KG1 (cell line): Measurements from ENCODE around the gene ADORA1.

Experiments
- DNase-seq: peaks from one replicate; lab custom pipeline; 2025; lab: John Stamatoyannopoulos, UW

Gene ADORA1

DNA sequence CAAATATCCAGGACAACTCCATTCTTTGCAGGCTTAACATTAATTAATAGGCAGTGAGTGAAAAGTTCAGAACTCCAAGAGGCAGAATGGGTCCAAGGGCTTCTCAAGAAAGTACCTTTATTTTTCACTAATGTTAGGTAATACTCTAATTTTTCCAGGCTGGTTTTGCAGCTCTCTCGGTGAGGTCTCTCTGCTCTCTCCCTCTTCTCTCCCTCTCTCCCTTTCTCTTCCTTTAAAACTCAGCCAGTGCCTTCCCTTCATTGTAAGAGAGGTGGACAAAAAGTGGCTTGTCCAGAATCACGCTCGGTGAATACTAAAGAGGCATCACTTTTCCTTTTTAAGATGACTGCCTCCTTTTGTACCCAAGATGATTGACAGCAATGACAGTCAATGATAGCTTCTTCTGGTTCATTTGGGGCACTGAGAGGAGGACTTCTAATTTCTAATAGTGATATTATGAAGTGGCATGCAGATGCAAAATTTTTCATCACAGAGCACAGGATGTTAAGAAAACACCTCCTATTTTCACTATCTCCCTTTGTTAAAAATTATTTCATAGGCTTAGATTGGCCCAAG, 60.3 kb downstream of the ADORA1 start:
- no peak for DNase-seq

DNA sequence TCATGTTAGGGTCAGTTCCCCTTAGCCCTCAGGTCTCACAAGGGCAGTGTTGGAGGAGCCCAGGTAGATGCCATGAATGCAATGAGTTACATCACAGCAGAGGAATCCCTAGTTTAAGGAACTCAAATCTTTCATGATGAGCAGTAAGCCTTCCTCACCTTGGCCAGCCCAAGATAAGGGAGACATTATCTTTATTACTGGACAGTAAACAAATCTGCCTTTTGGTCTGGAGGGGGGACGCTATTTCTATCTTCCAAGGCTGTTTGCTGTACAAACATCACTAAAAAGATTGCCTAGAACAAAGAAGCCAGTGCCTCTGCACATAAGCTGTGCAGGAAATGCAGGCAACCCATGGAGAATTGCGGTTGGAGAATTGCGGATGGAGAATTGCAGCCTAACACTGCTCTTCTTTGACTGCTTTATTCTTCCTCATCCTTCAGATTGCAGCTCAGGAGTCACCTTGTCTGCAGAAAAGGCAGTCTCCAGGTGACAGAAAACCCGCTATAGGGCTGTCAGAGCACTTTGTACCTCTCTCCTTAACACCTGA, 61.2 kb downstream of the ADORA1 start:
- DNase-seq: no peak

- DNase-seq: no peak
Measured at GRCh38 chr1:203189951-203190352, 62.4 kb downstream of the ADORA1 start.

GRCh38 chr1:203190949-203191348, 63.4 kb downstream of the ADORA1 start:
- DNase-seq: no peak

- DNase-seq: no peak
Measured at GRCh38 chr1:203196371-203196770, 68.8 kb downstream of the ADORA1 start.

DNA sequence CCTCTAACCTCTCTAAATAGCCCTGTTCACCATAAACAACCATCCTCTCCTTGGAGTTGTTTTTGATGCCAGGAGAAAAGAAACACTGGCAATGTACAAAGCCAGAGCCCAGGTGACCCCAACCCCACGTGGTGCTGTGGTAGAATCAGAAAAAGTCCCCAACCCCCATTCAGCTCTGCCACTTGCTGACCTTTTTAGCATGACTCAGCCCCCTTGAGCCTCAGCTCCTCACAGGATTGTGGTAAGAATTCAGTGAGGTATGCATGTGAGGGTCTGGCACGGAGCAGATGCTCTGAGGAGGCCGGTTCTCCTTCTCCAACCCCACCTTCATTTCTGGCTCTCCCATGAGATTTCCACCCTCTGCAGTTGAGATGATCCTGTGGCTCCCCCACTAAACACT, 70.1 kb downstream of the ADORA1 start:
- DNase-seq: no peak

DNA sequence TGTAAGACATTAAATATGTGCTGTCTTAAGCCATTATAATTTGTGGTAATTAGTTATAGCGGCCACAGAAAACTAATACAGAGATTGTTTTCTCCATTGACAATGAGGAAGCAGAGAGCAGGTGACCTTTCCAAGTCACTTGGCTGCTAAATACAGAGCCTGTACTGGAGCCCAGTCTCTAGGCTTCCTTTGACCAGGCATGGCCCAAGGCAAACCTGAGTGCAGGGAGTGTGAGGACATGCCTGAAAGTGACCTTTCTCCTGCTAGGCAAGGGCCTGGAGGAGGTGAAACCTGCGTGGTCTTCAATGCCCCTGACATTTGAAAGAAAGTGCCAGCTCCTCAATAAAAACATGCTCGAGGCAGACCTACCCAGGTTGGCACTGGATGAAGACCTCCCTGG, 71.5 kb downstream of the ADORA1 start:
- DNase-seq: no peak

GRCh38 chr1:203199481-203199815, 71.9 kb downstream of the ADORA1 start:
- DNase-seq: no peak

GRCh38 chr1:203199816-203200571, 72.5 kb downstream of the ADORA1 start:
- no peak for DNase-seq

DNA sequence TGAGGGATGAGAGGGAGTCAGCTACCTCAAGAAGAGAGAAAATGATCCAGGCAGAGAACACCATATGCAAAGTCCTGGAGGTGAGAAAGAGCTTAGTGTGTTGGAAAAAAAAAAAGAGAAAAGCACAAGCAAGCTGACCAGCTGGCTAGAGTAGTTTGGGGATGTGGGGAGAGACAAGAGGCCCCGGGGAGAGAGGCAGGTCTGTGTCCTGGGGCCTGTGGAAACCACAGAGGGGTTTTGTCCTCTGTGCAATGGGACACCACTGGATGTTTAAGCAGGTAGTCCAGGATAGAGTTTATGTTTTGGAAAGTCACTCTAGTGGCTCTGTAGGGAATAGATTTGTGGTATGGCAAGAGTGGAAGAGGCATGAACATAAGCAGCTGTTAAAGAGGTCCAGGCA, 73.4 kb downstream of the ADORA1 start:
- no peak for DNase-seq

DNA sequence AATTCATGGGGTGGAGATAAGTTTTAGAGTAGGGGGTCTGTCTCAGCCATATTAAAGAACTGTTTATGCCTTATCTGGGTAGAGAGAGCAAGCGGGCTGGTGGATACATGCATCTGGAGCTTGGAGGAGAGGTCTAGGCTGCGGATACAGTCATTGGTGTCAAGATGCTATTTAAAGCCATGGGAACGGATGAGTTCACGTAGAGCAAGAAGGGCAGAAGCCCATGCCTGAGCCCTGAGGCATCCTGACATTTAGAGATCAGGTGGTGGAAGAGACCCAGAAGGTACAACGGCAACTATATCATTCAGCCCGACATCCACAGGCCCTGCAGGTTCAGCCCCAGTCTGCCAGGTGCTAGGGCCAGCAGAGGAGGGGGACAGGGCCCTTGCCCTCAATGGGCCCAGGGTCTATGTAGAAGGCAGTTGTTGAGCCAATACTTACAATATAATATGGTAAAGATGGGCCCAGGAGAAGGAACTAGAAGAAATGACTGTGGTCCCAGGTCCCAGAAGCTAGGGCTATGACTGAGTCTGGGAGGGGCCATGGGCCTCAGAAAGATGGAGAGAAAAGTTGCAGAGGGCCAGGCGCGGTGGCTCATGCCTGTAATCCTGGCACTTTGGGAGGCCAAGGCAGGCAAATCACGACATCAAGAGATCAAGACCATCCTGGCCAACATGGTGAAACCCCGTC, 74.1 kb downstream of the ADORA1 start:
- no peak for DNase-seq

- DNase-seq: no peak
Measured at GRCh38 chr1:203202431-203203245, 75.1 kb downstream of the ADORA1 start.

DNA sequence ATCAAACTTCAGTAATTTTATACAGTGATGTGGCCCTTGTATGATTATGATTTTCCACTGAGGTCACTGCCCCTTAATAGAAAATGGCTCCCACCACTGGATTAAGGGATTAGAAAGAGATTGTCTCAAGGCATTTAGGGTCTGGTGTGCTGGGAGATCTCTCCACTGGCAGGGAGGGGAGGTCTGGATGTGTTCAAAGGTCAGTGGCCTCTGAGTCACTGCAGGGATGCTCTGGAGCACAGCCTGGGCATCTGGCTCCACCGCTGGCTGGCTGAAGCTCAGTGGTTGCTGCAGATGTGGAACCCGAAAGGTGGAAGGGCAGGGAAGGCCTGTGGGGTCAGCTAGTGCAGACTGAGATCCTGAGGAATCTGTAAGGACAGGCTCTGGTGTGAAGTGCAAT, 77.2 kb downstream of the ADORA1 start:
- DNase-seq: no peak

GRCh38 chr1:203206129-203206687, 78.7 kb downstream of the ADORA1 start:
- no peak for DNase-seq

- DNase-seq: no peak
Measured at GRCh38 chr1:203207751-203208150, 80.2 kb downstream of the ADORA1 start.

DNA sequence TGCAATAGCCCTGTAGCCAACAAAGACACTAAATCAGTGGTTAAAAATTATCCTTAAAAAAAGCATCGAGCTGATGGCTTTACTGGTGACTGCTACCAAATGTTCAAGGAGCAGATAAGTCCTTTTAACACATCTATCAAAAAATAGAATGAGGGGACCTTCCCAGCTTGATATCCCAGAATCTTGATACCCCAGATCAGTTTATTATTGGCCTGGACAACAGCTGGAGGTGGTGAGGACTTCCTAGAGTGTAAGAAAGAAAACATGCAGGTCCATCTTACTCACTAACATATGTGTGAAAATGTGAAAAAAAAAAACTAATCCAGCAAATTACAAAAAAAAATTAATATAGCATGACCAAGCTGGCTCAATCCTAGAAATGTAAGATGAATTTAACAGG, 80.7 kb downstream of the ADORA1 start:
- DNase-seq: no peak

DNA sequence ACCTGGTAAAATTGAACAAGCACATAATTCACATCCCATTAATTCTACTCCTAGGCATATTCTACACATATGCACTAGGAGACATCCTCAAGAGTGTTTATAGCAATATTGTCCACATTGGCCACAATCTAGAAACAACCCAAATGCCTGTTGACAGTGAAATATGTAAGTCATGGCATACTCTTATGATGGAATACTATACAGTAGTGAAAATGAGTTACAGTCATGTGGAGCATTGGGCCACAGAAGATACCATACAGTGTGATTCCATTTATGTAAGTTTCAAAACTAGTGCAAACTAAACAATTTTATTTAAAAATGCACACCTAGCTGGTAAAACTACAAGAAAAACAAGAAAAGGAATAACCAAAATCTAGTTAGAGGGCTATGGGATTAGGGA, 82.8 kb downstream of the ADORA1 start:
- no peak for DNase-seq

DNA sequence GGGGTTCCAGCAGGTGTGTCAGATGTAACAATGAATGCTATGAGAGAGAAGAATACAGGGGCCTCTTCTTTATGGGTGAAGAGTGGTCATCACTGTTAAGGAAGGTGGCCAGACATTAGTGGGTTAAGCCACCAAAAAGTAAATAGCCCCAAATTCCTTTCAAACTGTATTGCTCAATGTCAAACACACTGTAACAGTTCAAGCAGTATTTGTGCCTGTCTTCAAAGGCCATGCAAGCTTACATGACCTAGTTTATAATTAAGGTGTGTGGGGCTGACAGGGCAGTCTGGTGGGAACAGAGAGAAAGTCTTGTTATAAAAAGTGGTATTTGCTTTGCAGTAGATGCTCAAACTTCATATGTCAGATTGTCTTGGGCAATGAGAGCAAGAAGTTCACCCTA, 83.5 kb downstream of the ADORA1 start:
- no peak for DNase-seq

- DNase-seq: no peak
Measured at GRCh38 chr1:203211812-203212211, 84.3 kb downstream of the ADORA1 start.

GRCh38 chr1:203213126-203213525, 85.6 kb downstream of the ADORA1 start:
- DNase-seq: no peak

GRCh38 chr1:203214871-203215270, 87.3 kb downstream of the ADORA1 start:
- DNase-seq: no peak

DNA sequence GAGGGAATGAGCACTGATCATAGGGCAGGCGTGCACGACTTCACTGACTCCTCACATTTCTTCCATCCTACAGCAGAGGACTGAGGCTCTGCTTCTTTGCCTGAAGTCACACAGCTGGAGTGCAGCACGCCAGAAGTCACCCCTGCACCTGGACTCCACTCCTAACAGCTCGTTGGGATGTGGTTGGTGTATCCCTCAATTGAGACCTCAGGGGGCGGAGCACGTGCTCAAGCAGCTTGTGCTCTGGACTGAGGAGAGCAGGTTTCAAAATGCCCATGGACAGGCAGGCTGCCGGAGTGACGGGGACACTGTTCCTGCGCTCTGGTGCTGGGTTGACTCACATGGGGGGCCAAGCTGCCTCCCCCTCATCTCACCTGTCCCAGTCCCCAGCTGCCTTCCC, 88.0 kb downstream of the ADORA1 start:
- DNase-seq: no peak
